NCI-H748 (cell line): ENCODE results near the gene ASTE1.
"Not testable (repeated sequence)": the region's sequence is repeated elsewhere in the genome, so short reads cannot be mapped to it uniquely, and the experiment has no call there.

ENCODE experiments used
- DNase-seq: peaks from one replicate; lab custom pipeline; 2025; ENCODE audit not compliant: unreplicated experiment; lab: John Stamatoyannopoulos, UW

The ASTE1 gene

GRCh38 chr3:131009698-131010097, 16.9 kb downstream of the ASTE1 start:
- no peak for DNase-seq

GRCh38 chr3:131008326-131008725, 18.3 kb downstream of the ASTE1 start:
- no peak for DNase-seq

- DNase-seq: no peak
These were observed 18.8 kb downstream of the ASTE1 start for GRCh38 chr3:131007782-131008181.

GRCh38 chr3:131007256-131007655, 19.4 kb downstream of the ASTE1 start:
- no peak for DNase-seq

GRCh38 chr3:131004603-131005002, 22.0 kb downstream of the ASTE1 start:
- no peak for DNase-seq

- DNase-seq: no peak
These were observed 25.6 kb downstream of the ASTE1 start for GRCh38 chr3:131001071-131001470.

GRCh38 chr3:130997289-130997688, 29.3 kb downstream of the ASTE1 start:
- no peak for DNase-seq

- no peak for DNase-seq
These were observed 34.3 kb downstream of the ASTE1 start for GRCh38 chr3:130992344-130992743.

GRCh38 chr3:130991126-130991525, 35.5 kb downstream of the ASTE1 start:
- DNase-seq: no peak

- no peak for DNase-seq
These were observed 36.3 kb downstream of the ASTE1 start for GRCh38 chr3:130990282-130990681.

- DNase-seq: no peak
These were observed 45.2 kb downstream of the ASTE1 start for GRCh38 chr3:130981469-130981868.

GRCh38 chr3:130979117-130979516, 47.5 kb downstream of the ASTE1 start:
- no peak for DNase-seq

GRCh38 chr3:130976706-130977105, 49.9 kb downstream of the ASTE1 start:
- no peak for DNase-seq

- no peak for DNase-seq
These were observed 51.4 kb downstream of the ASTE1 start for GRCh38 chr3:130975251-130975650.

- no peak for DNase-seq
These were observed 52.4 kb downstream of the ASTE1 start for GRCh38 chr3:130974201-130974600.

GRCh38 chr3:130973406-130973805, 53.2 kb downstream of the ASTE1 start:
- DNase-seq: no peak

GRCh38 chr3:130972592-130972991, 54.0 kb downstream of the ASTE1 start:
- DNase-seq: not testable (repeated sequence)

- no peak for DNase-seq
These were observed 55.4 kb downstream of the ASTE1 start for GRCh38 chr3:130971208-130971607.

- DNase-seq: no peak
These were observed 57.0 kb downstream of the ASTE1 start for GRCh38 chr3:130969621-130970020.

GRCh38 chr3:130968221-130968620, 58.4 kb downstream of the ASTE1 start:
- DNase-seq: no peak

- no peak for DNase-seq
These were observed 59.3 kb downstream of the ASTE1 start for GRCh38 chr3:130967281-130967680.

GRCh38 chr3:130963878-130964277, 62.7 kb downstream of the ASTE1 start:
- DNase-seq: no peak
